ENCODE data around the gene GPR146. TPM values are rescaled to one million over a fixed set of nuclear protein-coding genes. Genes with fewer than 3 reads are reported as not detected.

GPR146 gene
- total RNA-seq, 1 donor from 2014 or later: 1.2 TPM

DNA sequence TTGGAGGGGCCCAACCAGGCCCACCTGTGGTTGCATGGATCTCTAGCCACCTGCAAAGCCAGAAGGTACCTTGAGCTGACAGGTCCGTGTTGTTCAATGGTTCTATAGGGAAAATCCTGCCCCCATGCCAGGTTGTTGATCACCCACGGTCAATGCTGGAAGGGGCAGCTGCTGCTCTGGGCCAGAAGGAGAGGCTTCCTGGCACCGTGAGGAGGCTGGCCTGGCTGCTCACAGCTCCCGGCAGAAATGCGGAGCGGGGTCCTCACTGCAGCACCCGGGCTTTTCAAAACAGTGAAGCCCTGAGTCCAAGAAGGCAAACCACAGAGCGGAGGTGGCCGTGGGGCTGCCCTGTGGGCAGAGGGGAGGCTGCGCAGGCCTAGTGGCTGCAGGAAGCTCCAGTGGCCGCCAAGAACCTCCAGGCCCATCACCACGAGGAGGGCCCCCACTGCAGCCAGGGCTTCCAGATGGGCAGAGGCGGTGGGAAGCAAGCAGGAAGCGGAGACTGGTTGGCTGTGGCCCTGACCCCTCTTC, 25.0 kb upstream of the GPR146 start:
- Mint-ChIP-seq H3K36me3 (peaks cover 8% of the 10 kb centered on the region), H3K27ac (no peak overlapping the region), H3K27me3 (no peaks in the 10 kb centered on the region), H3K4me1 (ENCODE audit: unreplicated experiment) (peaks cover 1% of the 10 kb centered on the region), H3K4me3 (no peak overlapping the region), H3K9me3 (no peaks in the 10 kb centered on the region)
- DNase-seq (ENCODE audit: extremely low spot score, unreplicated experiment): no peak
- TF ChIP-seq CTCF (conservative IDR thresholded peaks at IDR 0.05): no peak

DNA sequence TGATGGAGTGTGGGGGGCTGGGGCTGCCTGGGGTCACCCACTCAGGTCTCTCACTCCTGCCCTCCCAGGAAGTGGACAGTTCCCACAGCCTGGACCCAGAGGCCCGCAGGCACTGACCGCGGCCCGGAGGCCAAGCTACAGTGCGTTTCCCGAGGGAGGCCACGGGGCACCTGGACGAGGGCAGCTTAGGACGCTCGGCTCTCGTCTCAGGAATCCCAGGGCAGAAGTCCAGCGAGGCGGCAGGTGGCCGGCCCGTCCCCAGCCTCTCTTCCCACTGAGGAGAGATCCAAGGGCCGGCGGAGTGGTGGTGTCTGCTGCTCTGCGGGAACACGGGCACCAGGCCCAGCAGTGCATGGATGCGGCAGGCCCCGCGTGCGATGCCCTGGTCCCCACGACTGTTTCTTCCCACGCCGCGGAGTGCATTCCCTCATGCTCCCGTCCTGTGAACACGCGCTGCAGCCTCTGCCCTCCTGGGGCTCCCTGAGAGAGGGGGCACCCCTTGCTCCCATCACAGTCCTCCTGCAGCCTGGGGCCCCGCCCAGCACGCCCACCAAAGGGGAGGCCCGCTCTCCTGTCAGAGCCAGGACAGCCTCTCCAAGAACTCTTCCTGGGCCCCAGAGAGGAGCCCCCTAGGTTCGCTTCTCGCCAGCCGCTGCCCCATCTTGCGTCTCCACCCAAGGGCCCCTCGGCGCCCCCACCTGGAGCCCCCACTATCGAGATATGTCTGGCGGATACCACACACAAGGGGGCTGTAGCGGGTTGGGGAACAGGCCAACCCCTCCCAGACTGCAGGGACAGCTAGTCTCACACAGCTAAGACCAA, 24.3 kb upstream of the GPR146 start:
- Mint-ChIP-seq H3K27me3 (no peaks in the 10 kb centered on the region), H3K4me1 (ENCODE audit: unreplicated experiment) (no peaks in the 10 kb centered on the region)
- no peak for DNase-seq (ENCODE audit: extremely low spot score, unreplicated experiment)

DNA sequence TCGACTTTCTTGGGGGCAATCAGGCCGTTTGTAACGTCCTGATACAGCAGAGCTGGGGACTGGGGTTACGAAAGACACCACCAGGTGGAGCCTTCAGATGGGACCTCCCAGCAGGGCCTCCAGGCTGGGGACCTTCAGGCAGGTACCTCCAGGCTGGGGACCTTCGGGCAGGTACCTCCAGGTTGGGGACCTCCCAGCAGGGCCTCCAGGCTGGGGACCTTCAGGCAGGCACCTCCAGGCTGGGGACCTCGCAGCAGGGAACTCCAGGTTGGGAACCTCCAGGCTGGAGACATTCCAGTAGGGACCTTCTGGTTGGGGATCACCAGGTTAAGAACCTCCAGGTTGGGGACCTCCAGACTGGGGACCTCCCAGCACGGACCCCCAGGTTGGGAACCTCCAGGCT, 23.5 kb upstream of the GPR146 start:
- H3K36me3 Mint-ChIP-seq: peaks cover 8% of the 10 kb centered on the region
- no peaks in the 10 kb centered on the region for H3K27me3 Mint-ChIP-seq
- TF ChIP-seq CTCF (conservative IDR thresholded peaks at IDR 0.05): peak; percentile 16
- no peak for DNase-seq (ENCODE audit: extremely low spot score, unreplicated experiment)
- H3K4me3 Mint-ChIP-seq: no peak overlapping the region
- no peaks in the 10 kb centered on the region for H3K4me1 Mint-ChIP-seq (ENCODE audit: unreplicated experiment)
- no peaks in the 10 kb centered on the region for H3K9me3 Mint-ChIP-seq
- H3K27ac Mint-ChIP-seq: no peak overlapping the region

More for the DNA sequence above, 24.3 kb upstream of the GPR146 start:
- H3K4me3 Mint-ChIP-seq: no peak overlapping the region
- no peak overlapping the region for H3K27ac Mint-ChIP-seq
- TF ChIP-seq CTCF (conservative IDR thresholded peaks at IDR 0.05): no peak
- no peaks in the 10 kb centered on the region for H3K9me3 Mint-ChIP-seq
- H3K36me3 Mint-ChIP-seq: peaks cover 8% of the 10 kb centered on the region

DNA sequence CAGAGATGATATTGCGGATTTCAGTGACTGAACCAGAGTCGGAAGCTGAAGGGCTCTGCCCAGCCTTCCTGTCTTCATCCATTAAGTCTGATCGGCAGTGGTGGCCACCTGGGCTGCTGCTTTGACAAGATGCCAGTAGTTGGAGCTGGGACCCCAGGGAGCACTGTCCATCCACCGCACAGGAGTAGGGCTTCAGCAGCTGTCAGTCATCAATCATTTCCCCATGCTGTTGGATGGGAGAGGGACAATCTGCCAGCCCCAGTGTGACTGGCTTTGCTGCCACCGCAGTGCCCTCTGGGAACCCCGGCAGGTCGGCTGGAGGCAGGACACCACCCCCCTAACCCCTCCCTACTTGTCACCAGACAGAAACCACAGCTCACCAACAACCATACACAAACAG, 23.0 kb upstream of the GPR146 start:
- Mint-ChIP-seq H3K9me3 (no peaks in the 10 kb centered on the region), H3K36me3 (peaks cover 8% of the 10 kb centered on the region), H3K4me3 (no peak overlapping the region), H3K27ac (no peak overlapping the region), H3K27me3 (no peaks in the 10 kb centered on the region), H3K4me1 (ENCODE audit: unreplicated experiment) (peaks cover 4% of the 10 kb centered on the region)
- DNase-seq (ENCODE audit: extremely low spot score, unreplicated experiment): no peak
- TF ChIP-seq CTCF (conservative IDR thresholded peaks at IDR 0.05): no peak

DNA sequence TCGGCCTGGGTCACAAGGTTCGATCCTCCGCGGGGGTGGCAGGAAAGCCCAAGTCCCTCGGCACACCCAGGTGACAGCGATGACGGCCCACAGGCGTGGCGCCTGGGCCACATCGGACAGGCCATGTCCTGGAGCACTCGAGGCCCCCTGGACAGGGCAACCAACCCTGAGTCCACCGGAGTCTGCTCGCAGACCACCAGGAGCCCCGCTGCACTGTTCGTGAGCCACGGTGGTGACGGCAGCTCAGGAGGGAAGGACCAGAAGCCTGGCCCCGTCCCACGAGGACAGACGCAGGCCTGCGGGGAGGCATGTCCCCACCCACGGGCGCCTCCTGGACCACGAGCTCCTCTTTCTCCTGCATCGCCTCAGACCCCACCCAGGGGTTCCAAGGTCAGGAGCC, 22.4 kb upstream of the GPR146 start:
- Mint-ChIP-seq H3K27ac (no peak overlapping the region), H3K9me3 (no peaks in the 10 kb centered on the region), H3K4me1 (ENCODE audit: unreplicated experiment) (peaks cover 9% of the 10 kb centered on the region), H3K36me3 (peaks cover 8% of the 10 kb centered on the region), H3K4me3 (no peak overlapping the region), H3K27me3 (no peaks in the 10 kb centered on the region)
- DNase-seq (ENCODE audit: extremely low spot score, unreplicated experiment): no peak
- no peak for TF ChIP-seq CTCF (conservative IDR thresholded peaks at IDR 0.05)
